Endometrial microvascular endothelial cells (primary cell): ENCODE measurements around the gene CENPL. TPM values are rescaled to one million over a fixed set of nuclear protein-coding genes. Genes with fewer than 3 reads are reported as not detected.
"Not testable (repeated sequence)": the region's sequence is repeated elsewhere in the genome, so short reads cannot be mapped to it uniquely, and the experiment has no call there.

Experiments used
- in situ Hi-C: cut with HindIII; loops from 2 replicates; pipeline ENCODE4 v1.10.0; 2017; ENCODE audit warnings: low sequenced_read_pairs, low pct_unique_long_range_greater_than_20kb; ENCODE audit errors: inconsistent ontology term
- total RNA-seq: library from RNA; depleted of rRNA; stranded (reverse); fragments of >200 nt; gene quantifications from one replicate; pipeline ENCODE4 v1.2.3, GENCODE V29; 2015; ENCODE audit errors: inconsistent ontology term

The CENPL gene
- total RNA-seq, 1 donor from 2014 or later = 19.7 TPM

GRCh38 chr1:173860065-173860464 is 35.4 kb upstream of the CENPL start:
- in situ Hi-C loops = no loop called here

GRCh38 chr1:173859547-173859946 is 34.9 kb upstream of the CENPL start:
- in situ Hi-C loops = not testable (repeated sequence)

DNA sequence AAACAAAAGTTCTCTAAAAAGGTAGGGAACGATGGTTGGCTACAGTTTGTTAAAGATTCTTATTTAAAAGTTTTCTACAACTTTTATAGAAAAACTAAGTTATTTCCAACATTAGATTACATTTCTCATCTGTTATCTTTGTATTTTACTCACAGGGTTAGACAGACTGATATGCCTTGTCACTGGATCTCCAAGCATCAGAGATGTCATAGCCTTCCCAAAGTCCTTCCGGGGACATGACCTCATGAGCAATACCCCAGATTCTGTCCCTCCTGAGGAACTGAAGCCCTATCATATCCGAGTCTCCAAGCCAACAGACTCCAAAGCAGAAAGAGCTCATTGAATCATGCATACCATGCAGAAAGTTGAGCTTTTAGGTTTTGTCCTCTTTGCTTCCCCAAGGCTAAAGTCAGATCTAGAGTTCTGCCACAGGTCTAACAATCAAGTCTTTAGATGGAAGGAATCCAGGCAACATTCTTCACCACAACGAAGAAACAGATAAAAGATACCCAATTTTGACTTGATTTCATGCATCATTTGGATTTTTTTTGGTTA is 32.8 kb upstream of the CENPL start:
- in situ Hi-C loops = no loop called here

- in situ Hi-C loops = no loop called here
Observed at GRCh38 chr1:173856903-173857302, 32.2 kb upstream of the CENPL start.

DNA sequence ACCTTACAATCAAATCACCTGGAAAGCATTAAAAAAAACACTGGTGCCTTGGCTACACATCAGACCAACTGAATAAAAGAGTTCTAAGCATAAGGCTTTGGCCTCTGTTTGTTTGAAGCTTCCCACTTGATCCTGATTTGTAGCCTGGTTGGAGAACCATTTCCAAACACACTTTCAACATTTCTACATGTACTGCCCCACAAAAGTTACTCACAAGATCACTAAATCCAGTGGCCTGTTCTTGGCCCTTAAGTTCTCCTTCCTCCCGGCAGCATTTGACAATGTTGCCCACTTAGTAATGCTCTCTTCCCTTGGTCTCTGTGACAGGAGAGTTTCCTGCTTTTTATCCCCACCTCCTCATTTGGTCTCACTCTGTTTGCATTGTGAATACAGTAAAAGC is 31.3 kb upstream of the CENPL start:
- in situ Hi-C loops = no loop called here

- in situ Hi-C loops = no loop called here
Observed at GRCh38 chr1:173853074-173853473, 28.4 kb upstream of the CENPL start.

DNA sequence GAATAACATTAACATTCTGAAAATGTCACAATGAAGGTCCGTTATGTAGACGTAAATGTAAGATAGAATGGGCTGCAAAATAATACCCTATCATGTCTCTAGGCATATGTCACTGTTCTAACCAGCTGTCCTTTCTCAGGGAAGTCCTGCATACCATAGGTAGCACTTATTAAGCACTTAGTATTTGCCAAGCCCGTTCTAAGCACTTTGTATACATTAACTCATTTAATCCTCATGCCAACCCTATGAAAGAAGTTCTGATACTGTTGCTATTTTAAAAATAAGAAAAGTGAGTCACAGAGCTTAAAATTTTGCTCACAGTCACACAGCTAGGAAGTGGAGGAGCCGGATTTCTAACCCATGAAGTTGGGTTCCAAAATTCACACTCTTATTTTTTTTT is 27.4 kb upstream of the CENPL start:
- in situ Hi-C loops = no loop called here

- in situ Hi-C loops = no loop called here
Observed at GRCh38 chr1:173832748-173833147, 8.1 kb upstream of the CENPL start.

GRCh38 chr1:173827611-173828010 is 2.9 kb upstream of the CENPL start:
- in situ Hi-C loops = no loop called here

DNA sequence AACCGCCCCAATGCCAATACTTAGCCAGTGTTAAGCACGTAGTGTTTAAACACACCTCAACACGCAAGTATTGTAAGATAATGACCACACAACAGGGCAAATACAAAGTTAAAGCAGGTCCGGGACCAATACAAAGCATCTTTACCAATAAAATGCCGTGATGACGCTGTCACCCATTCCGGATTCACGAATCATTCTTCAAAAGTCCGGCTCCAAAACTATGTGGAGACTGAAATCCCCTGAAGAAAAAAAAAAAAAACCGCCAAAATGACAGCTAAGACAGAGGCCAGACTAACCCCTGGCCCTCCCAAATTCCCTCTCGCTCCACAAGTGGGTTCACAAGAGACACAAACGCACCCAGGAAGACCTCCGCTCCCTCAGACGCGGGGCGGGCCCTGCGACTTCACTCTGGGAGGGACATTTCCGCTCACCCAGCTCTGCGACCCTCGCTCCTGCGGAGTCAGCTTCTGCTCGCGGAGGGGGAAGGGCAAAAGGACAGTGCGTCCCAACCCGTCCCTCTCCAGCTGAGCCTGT is 835 bp downstream of the CENPL start:
- in situ Hi-C loops = no loop called here

GRCh38 chr1:173821680-173822079 is 3.0 kb downstream of the CENPL start:
- in situ Hi-C loops = no loop called here

DNA sequence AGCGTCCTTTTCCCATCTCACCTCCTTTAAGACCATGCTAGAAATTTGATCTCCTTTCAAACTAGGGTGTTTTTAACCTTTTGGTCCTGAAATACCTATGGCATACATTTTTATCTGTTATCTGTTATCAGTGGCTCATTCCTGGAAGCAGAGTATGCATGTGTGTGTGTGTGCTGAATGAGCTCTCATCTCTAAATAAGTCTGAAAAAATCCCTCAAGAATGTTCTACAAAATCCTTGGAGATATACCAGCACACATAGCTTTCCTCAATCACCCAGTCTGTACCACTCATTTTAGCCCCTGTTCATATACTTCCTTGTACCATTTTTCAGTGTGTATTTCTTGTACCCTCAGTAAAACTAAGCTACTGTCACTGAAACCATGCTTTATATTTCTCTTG is 6.2 kb downstream of the CENPL start:
- in situ Hi-C loops = no loop called here

DNA sequence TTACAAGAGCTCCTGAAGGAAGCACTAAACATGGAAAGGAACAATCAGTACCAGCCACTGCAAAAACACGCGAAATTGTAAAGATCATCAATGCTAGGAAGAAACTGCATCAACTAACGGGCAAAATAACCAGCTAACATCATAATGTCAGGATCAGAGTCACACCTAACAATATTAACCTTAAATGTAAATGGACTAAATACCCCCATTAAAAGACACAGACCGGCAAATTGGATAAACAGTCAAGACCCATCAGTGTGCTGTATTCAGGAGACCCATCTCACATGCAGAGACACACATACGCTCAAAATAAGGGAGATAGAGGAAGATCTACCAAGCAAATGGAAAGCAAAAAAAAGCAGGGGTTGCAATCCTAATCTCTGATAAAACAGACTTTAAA is 11.0 kb downstream of the CENPL start:
- in situ Hi-C loops = not testable (repeated sequence)

GRCh38 chr1:173802961-173803360 is 21.7 kb downstream of the CENPL start:
- in situ Hi-C loops = no loop called here

GRCh38 chr1:173799995-173800394 is 24.7 kb downstream of the CENPL start:
- in situ Hi-C loops = not testable (repeated sequence)

GRCh38 chr1:173798078-173798477 is 26.6 kb downstream of the CENPL start:
- in situ Hi-C loops = no loop called here

DNA sequence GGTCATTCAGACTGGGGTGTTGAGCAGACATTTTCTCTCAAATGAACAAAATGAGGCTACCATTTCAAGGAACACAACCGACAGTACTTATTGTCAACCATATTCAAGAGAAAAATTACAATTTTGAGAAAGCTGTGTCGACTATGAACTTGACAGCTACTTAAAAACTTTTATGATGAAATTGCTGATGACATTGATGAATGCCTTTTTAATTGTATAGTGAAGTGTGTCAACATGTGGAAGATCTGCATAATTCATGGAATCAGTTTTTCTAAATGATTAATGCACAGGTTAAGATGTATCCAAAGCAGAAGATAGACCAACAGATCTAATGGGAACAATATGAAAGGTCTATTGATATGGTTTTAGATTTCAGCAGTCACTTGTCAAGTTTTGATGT is 34.8 kb downstream of the CENPL start:
- in situ Hi-C loops = no loop called here

DNA sequence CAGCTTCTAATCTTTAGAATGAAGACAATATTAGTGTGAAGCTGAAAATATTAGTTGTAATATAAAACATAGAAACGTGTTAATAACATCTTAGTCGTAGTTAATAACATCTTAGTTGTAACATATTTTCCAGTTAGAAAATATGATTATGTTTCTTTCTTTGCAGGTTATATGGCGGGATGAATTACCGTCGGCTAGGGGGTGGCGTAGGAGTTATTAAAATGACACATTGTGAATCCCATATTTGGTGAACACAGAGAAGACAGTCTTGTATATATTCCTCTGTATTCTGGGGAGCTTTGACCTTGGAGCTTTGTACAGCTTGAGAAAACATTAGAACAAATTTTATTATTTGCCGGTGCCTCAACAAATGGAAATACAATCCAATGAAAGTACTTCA is 39.7 kb downstream of the CENPL start:
- in situ Hi-C loops = no loop called here

- in situ Hi-C loops = no loop called here
Observed at GRCh38 chr1:173779936-173780335, 44.7 kb downstream of the CENPL start.

DNA sequence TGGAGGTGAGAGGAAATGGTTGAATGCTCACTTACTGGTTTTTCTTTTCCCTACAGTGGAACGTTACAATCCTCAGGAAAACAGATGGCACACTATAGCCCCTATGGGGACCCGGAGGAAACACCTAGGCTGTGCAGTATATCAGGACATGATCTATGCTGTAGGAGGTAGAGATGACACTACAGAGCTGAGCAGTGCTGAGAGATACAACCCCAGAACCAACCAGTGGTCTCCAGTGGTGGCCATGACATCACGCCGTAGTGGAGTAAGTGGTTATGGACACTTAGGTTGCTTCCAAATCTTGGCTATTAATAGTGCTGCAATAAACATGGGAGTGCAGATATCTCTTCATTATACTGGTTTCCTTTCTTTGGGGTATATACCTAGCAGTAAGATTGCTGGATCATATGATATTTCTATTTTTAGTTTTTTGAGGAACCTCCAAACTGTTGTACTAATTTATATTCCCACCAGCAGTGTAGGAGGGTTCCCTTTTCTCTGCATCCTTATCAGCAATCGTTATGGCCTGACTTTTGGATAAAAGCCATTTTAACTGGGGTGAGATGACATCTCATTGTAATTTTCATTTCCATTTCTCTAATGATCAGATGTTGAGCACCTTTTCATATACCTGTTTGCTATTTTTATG is 49.0 kb downstream of the CENPL start:
- in situ Hi-C loops = no loop called here

DNA sequence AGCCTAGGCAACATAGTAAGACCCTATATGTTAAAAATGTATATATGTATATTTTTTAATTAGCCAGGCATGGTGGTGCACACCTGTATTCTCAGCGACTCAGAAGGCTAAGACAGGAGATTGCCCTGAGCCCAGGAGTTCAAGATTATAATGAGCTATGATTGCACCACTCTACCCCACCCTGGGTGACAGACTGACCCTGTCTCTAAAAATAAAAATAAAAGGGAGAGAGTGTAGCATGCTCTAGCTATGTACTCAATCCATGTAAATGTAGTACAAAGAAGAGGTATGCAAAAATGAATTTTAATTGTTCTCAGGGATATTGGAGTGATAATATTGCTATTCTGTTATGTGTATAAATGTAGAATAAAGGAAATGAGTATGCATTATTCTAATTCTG is 53.1 kb downstream of the CENPL start:
- in situ Hi-C loops = no loop called here
